SIG-M5 treated with dmso at 0.1 percent for 504 hours (cell line): ENCODE results near the gene CCDC86.

Experiments used
- DNase-seq: peaks from one replicate; lab custom pipeline; 2025; ENCODE audit not compliant: unreplicated experiment; lab: John Stamatoyannopoulos, UW

Gene CCDC86

DNA sequence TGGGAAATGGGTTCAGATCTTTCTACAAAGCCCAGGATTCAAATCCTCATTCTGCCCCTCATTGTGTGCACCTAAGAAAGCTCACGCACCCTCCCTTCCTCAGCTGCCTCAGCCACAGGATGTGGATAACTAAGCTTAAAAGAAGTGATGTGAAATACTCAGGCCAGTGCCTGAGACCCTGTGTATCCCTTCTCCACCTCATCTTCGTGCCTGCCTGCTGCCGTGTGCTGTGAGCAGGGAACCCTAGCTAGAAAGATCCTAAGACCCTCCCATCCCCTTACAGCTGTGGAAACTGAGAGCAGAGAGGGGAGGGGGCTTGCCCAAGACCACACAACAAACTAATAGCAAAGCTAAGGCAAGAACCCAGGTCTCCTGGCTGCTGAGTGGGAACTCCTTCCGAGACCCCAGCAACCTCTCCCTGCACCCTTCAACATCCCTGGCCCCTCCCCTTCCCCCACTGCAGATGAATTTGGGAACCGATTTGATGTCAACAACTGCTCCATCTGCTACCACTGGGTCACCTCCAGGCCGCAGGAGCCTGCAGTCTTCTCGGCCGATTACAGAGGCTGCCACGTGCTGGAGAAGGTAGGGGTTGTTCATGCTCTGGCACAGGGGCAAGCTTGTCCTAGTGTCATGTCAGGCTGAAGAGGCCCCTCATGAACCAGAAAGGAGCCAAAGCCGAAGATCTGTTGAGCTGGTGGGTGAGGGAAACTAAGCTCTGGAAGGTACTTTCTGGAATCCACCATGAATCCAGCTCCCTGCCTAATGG is 27.0 kb downstream of the CCDC86 start:
- no peak for DNase-seq

DNA sequence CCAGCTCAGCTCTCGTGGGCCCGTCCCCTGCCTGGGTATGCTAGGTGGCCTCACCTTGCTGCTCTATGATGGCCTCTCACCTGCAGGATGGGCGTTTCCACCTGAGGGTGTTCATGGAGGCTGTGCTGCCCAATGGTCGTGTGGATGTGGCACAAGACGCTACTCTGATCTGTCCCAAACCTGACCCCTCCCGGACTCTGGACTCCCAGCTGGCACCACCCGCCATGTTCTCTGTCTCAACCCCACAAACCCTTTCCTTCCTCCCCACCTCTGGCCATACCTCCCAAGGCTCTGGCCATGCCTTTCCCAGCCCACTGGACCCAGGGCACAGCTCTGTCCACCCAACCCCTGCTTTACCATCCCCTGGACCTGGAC is 27.5 kb downstream of the CCDC86 start:
- DNase-seq: no peak

DNA sequence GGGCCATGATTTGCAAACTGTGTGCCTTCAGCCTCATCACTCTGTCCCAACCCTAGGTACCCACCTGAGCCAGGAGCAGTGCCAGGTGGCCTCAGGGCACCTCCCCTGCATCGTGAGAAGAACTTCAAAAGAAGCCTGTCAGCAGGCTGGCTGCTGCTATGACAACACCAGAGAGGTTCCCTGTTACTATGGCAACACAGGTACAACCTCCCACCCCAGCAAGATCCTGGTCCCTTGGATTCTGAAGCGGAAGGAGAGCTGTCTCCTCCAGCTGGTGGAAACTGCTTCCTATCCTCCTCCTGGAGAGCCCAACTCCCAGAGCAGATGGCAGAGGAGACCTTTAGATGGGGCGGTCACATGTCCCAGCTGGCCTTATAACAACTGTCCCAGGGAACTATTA is 28.4 kb downstream of the CCDC86 start:
- no peak for DNase-seq

- no peak for DNase-seq
Measured at GRCh38 chr11:60870733-60871377, 28.9 kb downstream of the CCDC86 start.

GRCh38 chr11:60871378-60872061 is 29.6 kb downstream of the CCDC86 start:
- no peak for DNase-seq

DNA sequence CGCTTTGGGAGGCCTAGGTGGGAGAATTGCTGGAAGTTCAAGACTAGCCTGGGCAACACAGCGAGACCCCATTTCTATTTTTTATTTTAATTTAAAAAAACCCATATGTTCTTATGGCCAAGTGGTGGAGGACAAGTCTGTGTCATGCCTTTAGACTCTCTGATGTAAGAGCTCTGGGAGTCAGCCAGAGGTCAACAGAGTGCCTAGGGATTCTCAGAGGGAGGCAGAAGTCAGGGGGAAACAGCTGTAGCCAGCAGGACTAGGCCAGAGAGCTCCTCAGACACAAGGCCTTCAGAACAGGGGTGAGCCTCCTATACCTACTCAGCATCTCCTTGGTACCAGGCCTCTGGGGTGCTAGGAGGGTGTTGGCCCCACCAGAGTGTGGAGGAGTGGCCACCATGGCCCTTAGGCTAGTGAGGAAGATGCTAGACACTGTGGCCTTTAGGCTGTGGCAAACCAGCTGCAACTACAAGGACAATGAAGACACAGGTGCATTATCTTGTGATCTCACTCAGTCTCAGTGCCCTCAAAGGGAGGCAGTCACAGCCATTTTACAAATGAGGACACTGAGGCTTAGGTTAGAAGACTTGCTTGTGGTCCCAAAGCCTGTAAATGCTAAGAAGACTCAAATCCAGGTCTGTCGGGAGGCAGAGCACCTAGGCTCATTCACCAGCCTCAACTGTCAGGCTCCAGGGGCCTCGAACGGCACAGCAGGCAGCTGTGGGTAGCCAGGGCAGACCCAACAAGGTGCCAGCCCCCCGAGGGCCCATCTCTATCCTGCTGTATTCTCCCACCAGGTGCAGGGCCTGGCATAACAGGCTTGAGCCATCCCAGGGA is 30.4 kb downstream of the CCDC86 start:
- DNase-seq: peak; percentile 30

DNA sequence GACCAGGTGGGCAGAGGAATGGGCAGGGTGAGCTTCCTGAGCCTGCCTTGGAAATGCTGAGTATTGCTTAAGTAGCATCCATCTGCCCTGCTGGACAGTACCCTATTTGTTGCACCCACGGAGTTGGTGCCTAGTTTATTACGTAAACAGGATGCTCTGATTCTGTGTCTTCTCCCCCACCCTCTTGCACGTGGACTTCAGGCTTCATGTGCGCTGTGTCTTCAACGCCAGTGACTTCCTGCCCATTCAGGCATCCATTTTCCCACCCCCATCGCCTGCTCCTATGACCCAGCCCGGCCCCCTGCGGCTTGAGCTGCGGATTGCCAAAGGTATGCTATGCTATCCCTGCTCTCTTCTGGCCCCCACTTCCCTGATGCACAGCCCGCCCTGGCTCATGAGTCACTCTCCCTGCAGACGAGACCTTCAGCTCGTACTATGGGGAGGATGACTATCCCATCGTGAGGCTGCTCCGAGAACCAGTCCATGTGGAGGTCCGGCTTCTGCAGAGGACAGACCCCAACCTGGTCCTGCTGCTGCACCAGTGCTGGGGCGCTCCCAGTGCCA is 31.1 kb downstream of the CCDC86 start:
- peak; percentile 56 for DNase-seq

DNA sequence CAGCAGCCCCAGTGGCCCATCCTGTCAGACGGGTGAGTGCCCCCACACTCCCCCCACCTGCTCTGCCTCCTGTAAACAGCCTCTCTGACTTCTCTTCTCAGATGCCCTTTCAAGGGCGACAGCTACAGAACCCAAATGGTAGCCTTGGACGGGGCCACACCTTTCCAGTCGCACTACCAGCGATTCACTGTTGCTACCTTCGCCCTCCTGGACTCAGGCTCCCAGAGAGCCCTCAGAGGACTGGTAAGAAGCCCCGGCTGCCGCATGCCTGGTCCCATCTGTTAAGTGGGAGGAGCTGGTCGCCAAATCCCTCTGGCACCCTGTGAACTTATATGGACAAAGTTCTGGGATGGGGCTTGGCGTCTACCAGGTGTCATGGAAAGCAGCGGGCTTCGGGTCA is 31.6 kb downstream of the CCDC86 start:
- DNase-seq: no peak

DNA sequence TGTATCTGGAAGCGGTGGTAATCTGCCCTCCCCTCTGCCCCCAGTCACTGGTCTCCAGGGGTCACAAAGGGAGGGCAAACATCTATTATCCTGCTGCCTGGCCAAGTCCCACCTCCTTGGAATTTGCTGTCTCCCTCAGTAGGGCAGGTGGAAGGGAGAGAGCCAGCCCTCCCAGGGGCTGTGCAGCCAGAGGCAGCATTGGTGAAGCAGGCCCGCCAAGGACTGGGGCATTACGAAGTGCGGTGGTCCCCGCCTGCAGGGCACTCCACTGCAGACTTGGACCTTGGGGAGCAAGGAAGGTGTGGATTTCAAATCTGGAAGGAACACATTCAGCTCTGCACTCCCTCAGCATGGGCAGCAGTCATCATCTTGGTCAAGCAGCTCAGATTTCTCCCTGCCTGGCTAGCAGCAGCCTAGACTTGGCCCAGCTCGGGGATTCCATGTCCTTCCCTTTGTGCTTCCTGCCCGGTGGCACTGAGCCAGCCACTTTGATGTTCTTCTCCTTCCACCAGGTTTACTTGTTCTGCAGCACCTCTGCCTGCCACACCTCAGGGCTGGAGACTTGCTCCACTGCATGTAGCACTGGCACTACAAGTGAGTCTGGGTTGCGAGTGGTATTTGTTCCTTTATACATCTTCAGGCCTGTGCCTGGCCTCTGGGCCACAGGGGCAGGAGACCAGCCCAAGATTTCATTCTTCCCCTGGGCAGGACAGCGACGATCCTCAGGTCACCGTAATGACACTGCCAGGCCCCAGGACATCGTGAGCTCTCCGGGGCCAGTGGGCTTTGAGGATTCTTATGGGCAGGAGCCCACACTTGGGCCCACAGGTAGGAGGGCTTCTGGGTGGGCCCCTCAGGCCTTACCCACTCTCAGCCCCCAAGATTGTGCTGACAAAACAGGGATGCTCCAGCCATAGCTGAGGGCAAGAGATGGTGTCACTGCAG is 32.8 kb downstream of the CCDC86 start:
- no peak for DNase-seq

DNA sequence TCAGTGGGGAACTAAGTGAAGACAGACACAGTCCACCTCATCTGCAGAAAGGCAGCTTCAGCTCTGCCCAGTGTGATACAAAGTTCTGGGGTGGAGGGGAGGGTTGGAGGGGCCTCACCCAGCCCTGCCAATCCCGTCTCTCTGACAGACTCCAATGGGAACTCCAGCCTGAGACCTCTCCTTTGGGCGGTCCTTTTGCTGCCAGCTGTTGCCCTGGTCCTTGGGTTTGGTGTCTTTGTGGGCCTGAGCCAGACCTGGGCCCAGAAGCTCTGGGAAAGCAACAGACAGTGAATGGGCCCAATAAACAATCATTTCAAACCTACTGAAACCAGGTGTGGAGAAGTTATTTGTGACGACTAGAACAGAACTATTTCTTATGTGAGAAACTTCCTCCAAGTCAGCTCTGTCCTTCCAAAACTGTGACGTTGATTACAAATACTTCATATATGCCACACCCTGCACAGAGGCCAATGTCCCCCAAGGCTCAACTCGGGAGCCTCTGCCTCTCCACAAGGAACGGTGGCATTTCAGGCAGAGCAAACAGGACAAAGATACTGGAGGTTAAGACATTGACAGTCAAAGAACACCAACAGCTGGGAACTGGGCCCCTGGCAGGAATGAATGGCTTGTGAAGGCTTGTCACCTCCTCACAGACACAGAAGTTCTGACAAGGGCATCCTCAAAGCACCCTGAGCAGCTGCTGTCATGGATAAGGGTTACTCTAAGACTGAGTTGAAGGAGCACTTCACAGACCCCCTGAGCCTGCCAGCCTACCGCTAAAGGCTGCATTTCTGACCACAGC is 33.7 kb downstream of the CCDC86 start:
- no peak for DNase-seq

GRCh38 chr11:60876168-60876485 is 34.2 kb downstream of the CCDC86 start:
- no peak for DNase-seq

- no peak for DNase-seq
Measured at GRCh38 chr11:60878245-60879101, 36.6 kb downstream of the CCDC86 start.

GRCh38 chr11:60879104-60879503 is 37.2 kb downstream of the CCDC86 start:
- no peak for DNase-seq

DNA sequence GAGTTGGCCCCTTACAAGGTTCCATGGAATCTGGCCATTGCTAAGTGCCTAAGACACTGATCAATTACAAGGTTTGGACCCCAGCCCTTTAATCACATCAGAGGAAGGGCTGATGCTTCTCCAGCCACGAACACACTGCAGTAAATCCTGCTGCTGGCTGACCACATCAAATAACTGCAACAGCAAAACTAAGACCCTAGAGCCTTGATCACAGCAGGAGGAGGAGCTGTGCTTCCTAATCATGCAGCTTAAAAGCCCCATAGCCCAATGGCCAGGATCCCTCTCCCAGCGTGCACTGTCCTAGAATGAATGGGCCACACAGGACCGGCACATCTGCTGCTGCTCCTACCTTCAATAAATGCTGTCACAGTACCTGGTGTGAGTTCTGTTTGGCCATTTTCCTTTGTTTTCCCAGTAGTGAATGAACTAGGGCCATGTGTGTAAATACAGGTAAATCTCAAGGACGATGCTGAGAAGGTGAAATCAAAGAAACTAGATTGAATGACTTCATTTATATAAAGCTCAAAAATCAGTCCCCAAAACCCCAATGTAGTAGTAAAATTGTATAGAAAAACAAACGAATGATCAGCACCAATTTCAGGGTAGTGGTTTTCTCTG is 38.2 kb downstream of the CCDC86 start:
- no peak for DNase-seq

DNA sequence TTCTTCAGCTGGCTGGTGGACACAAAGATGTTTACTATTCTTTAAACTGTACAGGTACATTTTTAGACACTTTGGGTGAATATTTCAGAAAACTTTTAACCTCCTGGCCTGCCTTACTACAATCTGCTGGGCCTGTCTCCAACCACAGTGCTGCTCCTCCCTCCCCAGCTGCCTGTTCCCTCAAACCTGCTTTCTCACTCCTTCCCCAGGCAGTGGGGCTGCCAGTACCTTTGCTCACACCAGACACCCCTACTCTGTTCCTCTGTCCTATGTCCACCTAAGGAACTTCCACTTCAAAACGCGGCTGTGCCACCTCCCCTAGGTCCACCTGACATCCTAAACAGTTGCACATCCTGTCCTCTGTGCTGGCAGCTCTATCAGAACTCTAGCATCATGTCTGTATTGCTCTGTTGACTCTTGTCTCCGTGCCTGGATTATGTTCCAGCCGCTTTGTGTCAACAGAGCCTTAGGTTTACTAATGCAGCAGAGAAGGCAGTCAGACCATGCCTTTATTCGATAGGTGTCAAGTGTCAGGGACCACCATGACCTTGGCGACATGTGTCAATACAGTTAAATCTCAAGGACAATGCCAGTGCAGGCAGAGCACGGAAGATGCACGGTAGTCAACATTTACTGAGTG is 38.9 kb downstream of the CCDC86 start:
- DNase-seq: no peak

GRCh38 chr11:60887556-60887955 is 45.6 kb downstream of the CCDC86 start:
- DNase-seq: peak; percentile 16

DNA sequence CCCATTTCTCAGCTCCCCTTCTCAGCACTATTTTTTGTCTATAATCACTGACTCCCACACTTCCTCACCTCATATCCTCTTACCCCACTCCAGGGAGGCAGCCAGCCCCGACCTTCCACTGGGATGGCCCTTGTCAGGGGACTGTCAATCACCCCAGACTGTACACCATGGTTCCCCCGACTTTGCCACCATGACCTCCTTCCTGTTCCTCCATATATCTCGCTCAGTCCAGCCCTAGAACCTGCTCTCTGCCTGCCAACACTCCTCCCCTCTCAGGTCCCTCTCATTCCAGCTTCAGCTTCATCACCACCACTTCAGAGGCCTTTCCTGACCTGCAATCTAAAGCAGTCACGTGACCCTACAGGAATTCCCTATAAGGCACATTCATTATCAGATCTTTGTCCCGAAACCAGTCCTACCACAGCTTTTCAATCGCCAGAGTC is 48.0 kb downstream of the CCDC86 start:
- peak; percentile 4 for DNase-seq
